ENCODE data around the gene CFAP90. TPM values are rescaled to one million over a fixed set of nuclear protein-coding genes. Genes with fewer than 3 reads are reported as not detected.

Gene CFAP90
- polyA plus RNA-seq, 2 of the 4 experiments (the other 2 are of a cell fraction), result 0.17 to 0.25 TPM

- no peak overlapping the region for H3K4me3 ChIP-seq
- POLR2A ChIA-PET, result no interaction called here
- TF ChIP-seq EHMT2 (IDR thresholded peaks at IDR 0.05; ENCODE audit: low read depth) (no peak), ELK1 (IDR thresholded peaks at IDR 0.05; ENCODE audit: low read depth, low read length) (no peak), CHD4 (IDR thresholded peaks at IDR 0.05; ENCODE audit: borderline replicate concordance) (no peak), MAZ (IDR thresholded peaks at IDR 0.05; ENCODE audit: borderline replicate concordance, low read depth, low read length) (no peak), MAFK (IDR thresholded peaks at IDR 0.05; ENCODE audit: partially characterized antibody) (no peak)
- H3K27ac ChIP-seq, result no peak overlapping the region
- DNase-seq (ENCODE audit: low read depth in 1 of 2, low spot score in 1 of 2), result no peak
- CTCF ChIA-PET, result interaction anchor here (1.7 kb wide), 1 partner anchor 10 kb away, joined by 4 read pairs; no protein-coding TSS in a partner anchor
- FAIRE-seq, result no peak
- WGBS (ENCODE audit: missing lambda C conversion rate), result 0% methylated on average over 3 of the region's 3 CpGs
- no peaks in the 10 kb centered on the region for H3K9me3 ChIP-seq
- ATAC-seq, result no peak
- H3K4me1 ChIP-seq, result no peaks in the 10 kb centered on the region
- H3K4me2 ChIP-seq, result no peak overlapping the region
These were observed 28.5 kb downstream of the CFAP90 start for GRCh38 chr5:7822449-7822848.

GRCh38 chr5:7816535-7816901 is 34.4 kb downstream of the CFAP90 start:
- WGBS (ENCODE audit: missing lambda C conversion rate), result 25% methylated on average over 9 of the region's 9 CpGs
- no peaks in the 10 kb centered on the region for H3K4me1 ChIP-seq
- peak overlapping the region; percentile 49; the same call in 1 of the 3 replicates for H3K4me2 ChIP-seq
- H3K9me3 ChIP-seq, result no peaks in the 10 kb centered on the region
- DNase-seq (ENCODE audit: low read depth in 1 of 2, low spot score in 1 of 2) (no peak), ATAC-seq (peak; percentile 64 to 68; a peak in 5 of 6 replicates), FAIRE-seq (no peak)
- TF ChIP-seq NFE2L2 (conservative IDR thresholded peaks at IDR 0.05; ENCODE audit: low read length) (no peak), RNF2 (IDR thresholded peaks at IDR 0.05; ENCODE audit: borderline replicate concordance, low read depth) (no peak), CTCF (IDR thresholded peaks at IDR 0.05) (0 out of 3 replicates have a peak, but pooled peaks have one; percentile 2), GATA3 (IDR thresholded peaks at IDR 0.05; ENCODE audit: borderline replicate concordance) (no peak), CHD4 (IDR thresholded peaks at IDR 0.05; ENCODE audit: borderline replicate concordance) (no peak)
- ChIA-PET POLR2A (no interaction called here), CTCF (interaction anchor here (0.7 to 3.2 kb wide), 18 partner anchors 7 to 555 kb away, joined by 3 to 16 read pairs (median 4); partner anchors contain the start of genes CFAP90, FASTKD3 and MTRR)
- no peak overlapping the region for H3K27ac ChIP-seq
- no peak overlapping the region for H3K4me3 ChIP-seq

- POLR2A ChIA-PET, result no interaction called here
- TF ChIP-seq HMGXB4 (CRISPR knock-in tag; IDR thresholded peaks at IDR 0.05; ENCODE audit: borderline replicate concordance) (no peak), FOSB (CRISPR knock-in tag; IDR thresholded peaks at IDR 0.05) (no peak), TP53 (CRISPR knock-in tag; IDR thresholded peaks at IDR 0.05) (no peak), POLR2A (IDR thresholded peaks at IDR 0.05; ENCODE audit: low read length) (no peak), SMC3 (IDR thresholded peaks at IDR 0.05) (peak; percentile 47; the same call in 2 of the 3 replicates), CBX8 (IDR thresholded peaks at IDR 0.05) (no peak), RAD21 (conservative IDR thresholded peaks at IDR 0.05 in 1 of 2, IDR thresholded peaks at IDR 0.05 in 1 of 2) (peak; percentile 74 to 76), BCL3 (IDR thresholded peaks at IDR 0.05) (no peak), CBX2 (IDR thresholded peaks at IDR 0.05; ENCODE audit: borderline replicate concordance, low read depth) (no peak), USF2 (IDR thresholded peaks at IDR 0.05) (no peak), MAZ (IDR thresholded peaks at IDR 0.05; ENCODE audit: borderline replicate concordance, low read depth, low read length) (no peak), CHD2 (IDR thresholded peaks at IDR 0.05; ENCODE audit: low read length, partially characterized antibody) (no peak), CTCF (IDR thresholded peaks at IDR 0.05) (peak; percentile 68), KDM5A (IDR thresholded peaks at IDR 0.05) (no peak), JUN (IDR thresholded peaks at IDR 0.05) (no peak), ZNF302 (CRISPR knock-in tag; IDR thresholded peaks at IDR 0.05) (no peak)
These were observed 34.9 kb downstream of the CFAP90 start for GRCh38 chr5:7815892-7816534.

More at GRCh38 chr5:7815892-7816534, 34.9 kb downstream of the CFAP90 start:
- H3K4me3 ChIP-seq, result no peak overlapping the region
- no peaks in the 10 kb centered on the region for H3K9me3 ChIP-seq
- no peak for FAIRE-seq
- no peak overlapping the region for H3K27ac ChIP-seq
- CTCF ChIA-PET, result interaction anchor here (0.6 to 3.2 kb wide), 18 partner anchors 8 to 554 kb away, joined by 3 to 16 read pairs (median 4); partner anchors contain the start of genes CFAP90, FASTKD3 and MTRR
- peak; percentile 94 to 99 for ATAC-seq
- H3K4me2 ChIP-seq, result peak overlapping the region; percentile 49
- 17% methylated on average over 11 of the region's 12 CpGs for WGBS (ENCODE audit: missing lambda C conversion rate)
- peak; percentile 67 to 75 for DNase-seq (ENCODE audit: low read depth in 1 of 2, low spot score in 1 of 2)
- H3K4me1 ChIP-seq, result no peaks in the 10 kb centered on the region
